ENCODE results near the gene HECW1. TPM values are rescaled to one million over a fixed set of nuclear protein-coding genes. Genes with fewer than 3 reads are reported as not detected.

The HECW1 gene
- total and polyA plus RNA-seq, 10 of the 15 experiments (the other 5 are each of a cell fraction or from before 2014, with no cell fraction given): under 0.01 to 0.31 (median 0.04) TPM; not detected in 3

DNA sequence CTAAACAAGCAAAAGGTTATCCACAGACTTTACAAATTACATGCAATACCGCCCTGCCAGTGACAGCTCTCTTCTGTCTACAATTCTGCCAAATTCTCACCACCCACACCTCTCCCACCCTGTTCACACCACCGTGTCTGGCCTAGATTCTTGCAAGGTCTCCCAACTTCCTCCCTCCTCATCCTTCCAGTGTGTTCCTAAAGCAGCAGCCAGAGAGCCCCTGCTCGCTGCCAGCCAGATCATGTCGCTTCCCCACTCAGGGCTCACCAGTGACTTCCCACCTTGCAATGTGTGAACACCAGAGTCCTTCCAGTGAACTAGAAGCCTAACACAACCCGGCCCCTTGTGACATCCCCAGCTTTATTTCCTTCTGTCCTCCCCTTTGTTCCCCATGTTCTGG is 121.6 kb downstream of the HECW1 start (continued):
- TF ChIP-seq, protein P1, sequence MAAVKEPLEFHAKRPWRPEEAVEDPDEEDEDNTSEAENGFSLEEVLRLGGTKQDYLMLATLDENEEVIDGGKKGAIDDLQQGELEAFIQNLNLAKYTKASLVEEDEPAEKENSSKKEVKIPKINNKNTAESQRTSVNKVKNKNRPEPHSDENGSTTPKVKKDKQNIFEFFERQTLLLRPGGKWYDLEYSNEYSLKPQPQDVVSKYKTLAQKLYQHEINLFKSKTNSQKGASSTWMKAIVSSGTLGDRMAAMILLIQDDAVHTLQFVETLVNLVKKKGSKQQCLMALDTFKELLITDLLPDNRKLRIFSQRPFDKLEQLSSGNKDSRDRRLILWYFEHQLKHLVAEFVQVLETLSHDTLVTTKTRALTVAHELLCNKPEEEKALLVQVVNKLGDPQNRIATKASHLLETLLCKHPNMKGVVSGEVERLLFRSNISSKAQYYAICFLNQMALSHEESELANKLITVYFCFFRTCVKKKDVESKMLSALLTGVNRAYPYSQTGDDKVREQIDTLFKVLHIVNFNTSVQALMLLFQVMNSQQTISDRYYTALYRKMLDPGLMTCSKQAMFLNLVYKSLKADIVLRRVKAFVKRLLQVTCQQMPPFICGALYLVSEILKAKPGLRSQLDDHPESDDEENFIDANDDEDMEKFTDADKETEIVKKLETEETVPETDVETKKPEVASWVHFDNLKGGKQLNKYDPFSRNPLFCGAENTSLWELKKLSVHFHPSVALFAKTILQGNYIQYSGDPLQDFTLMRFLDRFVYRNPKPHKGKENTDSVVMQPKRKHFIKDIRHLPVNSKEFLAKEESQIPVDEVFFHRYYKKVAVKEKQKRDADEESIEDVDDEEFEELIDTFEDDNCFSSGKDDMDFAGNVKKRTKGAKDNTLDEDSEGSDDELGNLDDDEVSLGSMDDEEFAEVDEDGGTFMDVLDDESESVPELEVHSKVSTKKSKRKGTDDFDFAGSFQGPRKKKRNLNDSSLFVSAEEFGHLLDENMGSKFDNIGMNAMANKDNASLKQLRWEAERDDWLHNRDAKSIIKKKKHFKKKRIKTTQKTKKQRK (IDR thresholded peaks at IDR 0.05; ENCODE audit: low read depth, low read length): no peak
- TF ChIP-seq RB1 (IDR thresholded peaks at IDR 0.05; ENCODE audit: borderline replicate concordance) (no peak), BCL3 (IDR thresholded peaks at IDR 0.05; ENCODE audit: borderline replicate concordance, insufficient read depth, low read depth, low read length, poor library complexity, severe bottlenecking) (no peak), ZBED1 (IDR thresholded peaks at IDR 0.05; ENCODE audit: borderline replicate concordance) (no peak), SREBF1 (IDR thresholded peaks at IDR 0.05; ENCODE audit: low read length) (no peak)

DNA sequence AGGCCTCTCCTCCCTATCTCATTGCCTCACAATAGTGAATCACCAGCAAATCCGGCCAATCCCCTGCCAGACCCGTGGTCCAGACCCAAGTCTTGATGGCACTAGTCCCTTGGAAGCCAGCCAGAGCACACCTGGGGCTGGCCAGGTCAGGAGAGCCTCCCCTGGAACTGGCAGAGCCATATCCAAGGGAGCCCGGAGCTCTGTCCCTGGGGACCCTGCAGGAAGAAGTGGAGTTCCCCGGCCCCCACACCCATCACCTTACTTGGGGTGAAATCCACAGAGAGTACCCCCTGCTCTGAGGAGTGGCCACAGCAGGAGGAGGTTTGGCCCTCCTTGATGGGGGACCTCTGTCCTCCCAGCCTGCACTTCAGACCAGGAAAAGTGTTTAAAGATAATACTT is 122.5 kb downstream of the HECW1 start:
- POLR2A ChIA-PET: no interaction called here
- in situ Hi-C loops (cut with MboI): no loop called here
- ATAC-seq (no peak), FAIRE-seq (no peak), DNase-seq (ENCODE audit: low read depth, low spot score) (no peak)
- SMC1A ChIA-PET (ENCODE audit: uncharacterized antibody, unreplicated experiment): no interaction called here
- Histone ChIP-seq H3K9me3 (replicated peaks; ENCODE audit: control insufficient read depth, insufficient read depth, low read length) (no peaks in the 10 kb centered on the region), H3K27me3 (replicated peaks in 1 of 2; ENCODE audit: control insufficient read depth in 2 of 2, insufficient read depth in 2 of 2, low read length in 1 of 2) (no peaks in the 10 kb centered on the region; a peak in 2 of 4 replicates), H3K27ac (ENCODE audit: control insufficient read depth, insufficient read depth) (no peak overlapping the region), H3K4me1 (ENCODE audit: control insufficient read depth, insufficient read depth, low read length) (no peaks in the 10 kb centered on the region), H3K4me2 (ENCODE audit: control insufficient read depth, insufficient read depth) (no peak overlapping the region), H3K36me3 (ENCODE audit: control insufficient read depth in 2 of 2, insufficient read depth in 2 of 2, low read length in 1 of 2) (no peaks in the 10 kb centered on the region), H2AFZ (ENCODE audit: control insufficient read depth, low read depth, low read length) (no peak overlapping the region), H3K79me2 (ENCODE audit: control insufficient read depth, insufficient read depth, low read length) (no peaks in the 10 kb centered on the region), H4K20me1 (ENCODE audit: control insufficient read depth, insufficient read depth) (no peaks in the 10 kb centered on the region), H3K9ac (ENCODE audit: control insufficient read depth, insufficient read depth, low read length) (no peak overlapping the region), H3K4me3 (no peak overlapping the region)
- intact Hi-C loops (cut with micrococcal nuclease; ENCODE audit: unreplicated experiment): no loop called here
- RAD21 ChIA-PET (ENCODE audit: unreplicated experiment): no interaction called here
- no TSS peak for BruUV-seq (replicated peaks)
- CTCF ChIA-PET: interaction anchor here (1.3 kb wide), 2 partner anchors 99 to 219 kb away, joined by 3 read pairs; no protein-coding TSS in a partner anchor
- WGBS (ENCODE audit: insufficient coverage, insufficient replicate concordance, low lambda C conversion rate, missing lambda C conversion rate): 36% methylated on average over 4 of the region's 4 CpGs
- TF ChIP-seq, protein P2, sequence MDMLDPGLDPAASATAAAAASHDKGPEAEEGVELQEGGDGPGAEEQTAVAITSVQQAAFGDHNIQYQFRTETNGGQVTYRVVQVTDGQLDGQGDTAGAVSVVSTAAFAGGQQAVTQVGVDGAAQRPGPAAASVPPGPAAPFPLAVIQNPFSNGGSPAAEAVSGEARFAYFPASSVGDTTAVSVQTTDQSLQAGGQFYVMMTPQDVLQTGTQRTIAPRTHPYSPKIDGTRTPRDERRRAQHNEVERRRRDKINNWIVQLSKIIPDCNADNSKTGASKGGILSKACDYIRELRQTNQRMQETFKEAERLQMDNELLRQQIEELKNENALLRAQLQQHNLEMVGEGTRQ (IDR thresholded peaks at IDR 0.05; ENCODE audit: borderline replicate concordance, low read depth, low read length): no peak
- TF ChIP-seq, protein P3, sequence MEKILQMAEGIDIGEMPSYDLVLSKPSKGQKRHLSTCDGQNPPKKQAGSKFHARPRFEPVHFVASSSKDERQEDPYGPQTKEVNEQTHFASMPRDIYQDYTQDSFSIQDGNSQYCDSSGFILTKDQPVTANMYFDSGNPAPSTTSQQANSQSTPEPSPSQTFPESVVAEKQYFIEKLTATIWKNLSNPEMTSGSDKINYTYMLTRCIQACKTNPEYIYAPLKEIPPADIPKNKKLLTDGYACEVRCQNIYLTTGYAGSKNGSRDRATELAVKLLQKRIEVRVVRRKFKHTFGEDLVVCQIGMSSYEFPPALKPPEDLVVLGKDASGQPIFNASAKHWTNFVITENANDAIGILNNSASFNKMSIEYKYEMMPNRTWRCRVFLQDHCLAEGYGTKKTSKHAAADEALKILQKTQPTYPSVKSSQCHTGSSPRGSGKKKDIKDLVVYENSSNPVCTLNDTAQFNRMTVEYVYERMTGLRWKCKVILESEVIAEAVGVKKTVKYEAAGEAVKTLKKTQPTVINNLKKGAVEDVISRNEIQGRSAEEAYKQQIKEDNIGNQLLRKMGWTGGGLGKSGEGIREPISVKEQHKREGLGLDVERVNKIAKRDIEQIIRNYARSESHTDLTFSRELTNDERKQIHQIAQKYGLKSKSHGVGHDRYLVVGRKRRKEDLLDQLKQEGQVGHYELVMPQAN (conservative IDR thresholded peaks at IDR 0.05): no peak
- TF ChIP-seq RELB (IDR thresholded peaks at IDR 0.05; ENCODE audit: low read depth) (no peak), TCF3 (IDR thresholded peaks at IDR 0.05; ENCODE audit: borderline replicate concordance, insufficient read depth, low read depth, low read length) (no peak), NFIC (IDR thresholded peaks at IDR 0.05; ENCODE audit: low read depth, low read length) (no peak), NRF1 (conservative IDR thresholded peaks at IDR 0.05; ENCODE audit: low read depth, low read length) (no peak)

Measured in GM12878 (cell line).